K562 (cell line): ENCODE results near the gene CNTF. TPM values are rescaled to one million over a fixed set of nuclear protein-coding genes. Genes with fewer than 3 reads are reported as not detected.

Source experiments
- BRD9 ChIP-seq: fragments of 450-650 bp; IDR thresholded peaks from 2 replicates; pipeline ENCODE4 v1.6.1; 2018; ENCODE audit warnings: low read depth; ENCODE audit not compliant: partially characterized antibody
- BRF2 ChIP-seq: IDR thresholded peaks from 3 replicates; pipeline ENCODE4 v1.6.1; 2011; ENCODE audit warnings: borderline replicate concordance, mild to moderate bottlenecking; ENCODE audit not compliant: insufficient read length, insufficient read depth
- E2F1 ChIP-seq: sonication (generic); formaldehyde crosslinking; IDR thresholded peaks from 2 replicates; pipeline ENCODE4 v1.8.1; 2023; ENCODE audit warnings: mild to moderate bottlenecking, missing genetic modification reagents, moderate library complexity
- ERF ChIP-seq: fragments of 450-650 bp; formaldehyde crosslinking; IDR thresholded peaks from 2 replicates; pipeline ENCODE4 v1.4.0; 2020; ENCODE audit warnings: mild to moderate bottlenecking, mixed read lengths
- FUS ChIP-seq: fragments of 200-400 bp; formaldehyde crosslinking; optimal IDR thresholded peaks from 2 replicates; pipeline ENCODE3; 2017; ENCODE audit warnings: low read depth, low read length
- LARP7 ChIP-seq: fragments of 450-650 bp; IDR thresholded peaks from 2 replicates; pipeline ENCODE4 v1.6.1; 2016
- MTF1 ChIP-seq: fragments of 250-450 bp; sonication (Bioruptor Pico); IDR thresholded peaks from 2 replicates; pipeline ENCODE4 v1.9.0; 2021; ENCODE audit warnings: moderate library complexity, mild to moderate bottlenecking, inconsistent platforms, borderline replicate concordance
- NFE2 ChIP-seq: IDR thresholded peaks from 2 replicates; pipeline ENCODE4 v1.6.1; 2014; ENCODE audit warnings: antibody characterized with exemption, low read depth
- RBFOX2 ChIP-seq: fragments of 200-400 bp; formaldehyde crosslinking; IDR thresholded peaks from 2 replicates; pipeline ENCODE4 v1.6.1; 2017; ENCODE audit warnings: low read depth, mild to moderate bottlenecking, low read length, moderate library complexity
- SAFB2 ChIP-seq: fragments of 200-400 bp; formaldehyde crosslinking; IDR thresholded peaks from 2 replicates; pipeline ENCODE4 v1.6.1; 2018; ENCODE audit warnings: borderline replicate concordance, low read length, low read depth, moderate library complexity; ENCODE audit not compliant: severe bottlenecking
- SMAD2 ChIP-seq: fragments of 150-350 bp; IDR thresholded peaks from 2 replicates; pipeline ENCODE4 v1.6.1; 2014; ENCODE audit warnings: low read depth, mild to moderate bottlenecking, low read length
- SOX6 ChIP-seq: fragments of 450-650 bp; IDR thresholded peaks from 2 replicates; pipeline ENCODE4 v1.6.1; 2014; ENCODE audit warnings: mild to moderate bottlenecking
- TCF7L2 ChIP-seq: fragments of 150-350 bp; IDR thresholded peaks from 2 replicates; pipeline ENCODE4 v1.6.1; 2016; ENCODE audit warnings: low read depth, mild to moderate bottlenecking, low read length, moderate library complexity
- ZNF436 ChIP-seq: fragments of 250-450, 450-650 bp; sonication (Bioruptor Pico); formaldehyde crosslinking; IDR thresholded peaks from 2 replicates; pipeline ENCODE4 v1.7.0; 2020; ENCODE audit warnings: mild to moderate bottlenecking
- polyA plus RNA-seq, 8 experiments: library from polyadenylated mRNA; depleted of rRNA in 4 of 8; stranded (reverse) in 5 of 8; unstranded in 3 of 8; fragments of >200 nt; fragmentation: Nextera tagmentation in 2 of 8; fragmentation: Illumina TruSeq in 1 of 8; extraction: Ambion mirVana in 2 of 8; extraction: Trizol in 1 of 8; gene quantifications; 2 replicates each; pipeline versions ENCODE4 v1.2.1 to v1.2.3, GENCODE V29; 2011 to 2014; ENCODE audit warnings: inconsistent platforms in 1 of 8, missing spikeins in 1 of 8
- total RNA-seq, 7 experiments: library from RNA; depleted of rRNA in 6 of 7; stranded (reverse); fragments of >200 nt in 6 of 7; fragmentation: Illumina TruSeq in 2 of 7; extraction: Trizol in 2 of 7; gene quantifications; 2 replicates each; pipeline versions ENCODE4 v1.2.1 to v1.2.3, GENCODE V29; 2011 to 2021; ENCODE audit warnings: low replicate concordance in 1 of 7
- TF ChIP-seq, protein P1 (sequence below): sonication (generic); formaldehyde crosslinking; IDR thresholded peaks from 2 replicates; pipeline ENCODE4 v1.8.0; 2022; ENCODE audit warnings: missing genetic modification reagents, mild to moderate bottlenecking, moderate library complexity, borderline replicate concordance
- TF ChIP-seq, protein P2 (sequence below): fragments of 250-450 bp; sonication (Bioruptor Pico); IDR thresholded peaks from 2 replicates; pipeline ENCODE4 v1.8.0; 2022; ENCODE audit warnings: moderate library complexity, mild to moderate bottlenecking, inconsistent platforms
- TF ChIP-seq, protein P3 (sequence below): fragments of 450-650 bp; IDR thresholded peaks from 2 replicates; pipeline ENCODE4 v1.6.1; 2017; ENCODE audit warnings: antibody characterized with exemption, mild to moderate bottlenecking
- TF ChIP-seq, protein P4 (sequence below): fragments of 250-450 bp; sonication (Bioruptor Pico); IDR thresholded peaks from 2 replicates; pipeline ENCODE4 v1.8.0; 2021; ENCODE audit warnings: moderate library complexity, mild to moderate bottlenecking, inconsistent platforms

The CNTF gene
- total and polyA plus RNA-seq, 9 of the 15 experiments (the other 6 are each of a cell fraction or from before 2014, with no cell fraction given): 0.17 to 5.0 (median 2.3) TPM

GRCh38 chr11:58578635-58579191, 43.8 kb upstream of the CNTF start, which contains the start of gene ZFP91 (continued):
- TF ChIP-seq, protein P1, sequence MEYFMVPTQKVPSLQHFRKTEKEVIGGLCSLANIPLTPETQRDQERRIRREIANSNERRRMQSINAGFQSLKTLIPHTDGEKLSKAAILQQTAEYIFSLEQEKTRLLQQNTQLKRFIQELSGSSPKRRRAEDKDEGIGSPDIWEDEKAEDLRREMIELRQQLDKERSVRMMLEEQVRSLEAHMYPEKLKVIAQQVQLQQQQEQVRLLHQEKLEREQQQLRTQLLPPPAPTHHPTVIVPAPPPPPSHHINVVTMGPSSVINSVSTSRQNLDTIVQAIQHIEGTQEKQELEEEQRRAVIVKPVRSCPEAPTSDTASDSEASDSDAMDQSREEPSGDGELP (CRISPR knock-in tag): no peak
- TF ChIP-seq MTF1 (CRISPR knock-in tag) (no peak), ERF (CRISPR knock-in tag) (no peak), SOX6 (no peak), LARP7 (no peak), BRF2 (no peak), SAFB2 (no peak), E2F1 (CRISPR knock-in tag) (peak; percentile 72; the same call in 1 of the 2 replicates), SMAD2 (no peak), ZNF436 (CRISPR knock-in tag) (no peak), FUS (no peak), RBFOX2 (peak; percentile 82), NFE2 (no peak), TCF7L2 (no peak), BRD9 (peak; percentile 86)
- TF ChIP-seq, protein P2, sequence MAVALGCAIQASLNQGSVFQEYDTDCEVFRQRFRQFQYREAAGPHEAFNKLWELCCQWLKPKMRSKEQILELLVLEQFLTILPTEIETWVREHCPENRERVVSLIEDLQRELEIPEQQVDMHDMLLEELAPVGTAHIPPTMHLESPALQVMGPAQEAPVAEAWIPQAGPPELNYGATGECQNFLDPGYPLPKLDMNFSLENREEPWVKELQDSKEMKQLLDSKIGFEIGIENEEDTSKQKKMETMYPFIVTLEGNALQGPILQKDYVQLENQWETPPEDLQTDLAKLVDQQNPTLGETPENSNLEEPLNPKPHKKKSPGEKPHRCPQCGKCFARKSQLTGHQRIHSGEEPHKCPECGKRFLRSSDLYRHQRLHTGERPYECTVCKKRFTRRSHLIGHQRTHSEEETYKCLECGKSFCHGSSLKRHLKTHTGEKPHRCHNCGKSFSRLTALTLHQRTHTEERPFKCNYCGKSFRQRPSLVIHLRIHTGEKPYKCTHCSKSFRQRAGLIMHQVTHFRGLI (CRISPR knock-in tag): no peak
- TF ChIP-seq, protein P3, sequence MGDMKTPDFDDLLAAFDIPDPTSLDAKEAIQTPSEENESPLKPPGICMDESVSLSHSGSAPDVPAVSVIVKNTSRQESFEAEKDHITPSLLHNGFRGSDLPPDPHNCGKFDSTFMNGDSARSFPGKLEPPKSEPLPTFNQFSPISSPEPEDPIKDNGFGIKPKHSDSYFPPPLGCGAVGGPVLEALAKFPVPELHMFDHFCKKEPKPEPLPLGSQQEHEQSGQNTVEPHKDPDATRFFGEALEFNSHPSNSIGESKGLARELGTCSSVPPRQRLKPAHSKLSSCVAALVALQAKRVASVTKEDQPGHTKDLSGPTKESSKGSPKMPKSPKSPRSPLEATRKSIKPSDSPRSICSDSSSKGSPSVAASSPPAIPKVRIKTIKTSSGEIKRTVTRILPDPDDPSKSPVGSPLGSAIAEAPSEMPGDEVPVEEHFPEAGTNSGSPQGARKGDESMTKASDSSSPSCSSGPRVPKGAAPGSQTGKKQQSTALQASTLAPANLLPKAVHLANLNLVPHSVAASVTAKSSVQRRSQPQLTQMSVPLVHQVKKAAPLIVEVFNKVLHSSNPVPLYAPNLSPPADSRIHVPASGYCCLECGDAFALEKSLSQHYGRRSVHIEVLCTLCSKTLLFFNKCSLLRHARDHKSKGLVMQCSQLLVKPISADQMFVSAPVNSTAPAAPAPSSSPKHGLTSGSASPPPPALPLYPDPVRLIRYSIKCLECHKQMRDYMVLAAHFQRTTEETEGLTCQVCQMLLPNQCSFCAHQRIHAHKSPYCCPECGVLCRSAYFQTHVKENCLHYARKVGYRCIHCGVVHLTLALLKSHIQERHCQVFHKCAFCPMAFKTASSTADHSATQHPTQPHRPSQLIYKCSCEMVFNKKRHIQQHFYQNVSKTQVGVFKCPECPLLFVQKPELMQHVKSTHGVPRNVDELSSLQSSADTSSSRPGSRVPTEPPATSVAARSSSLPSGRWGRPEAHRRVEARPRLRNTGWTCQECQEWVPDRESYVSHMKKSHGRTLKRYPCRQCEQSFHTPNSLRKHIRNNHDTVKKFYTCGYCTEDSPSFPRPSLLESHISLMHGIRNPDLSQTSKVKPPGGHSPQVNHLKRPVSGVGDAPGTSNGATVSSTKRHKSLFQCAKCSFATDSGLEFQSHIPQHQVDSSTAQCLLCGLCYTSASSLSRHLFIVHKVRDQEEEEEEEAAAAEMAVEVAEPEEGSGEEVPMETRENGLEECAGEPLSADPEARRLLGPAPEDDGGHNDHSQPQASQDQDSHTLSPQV: no peak
- TF ChIP-seq, protein P4, sequence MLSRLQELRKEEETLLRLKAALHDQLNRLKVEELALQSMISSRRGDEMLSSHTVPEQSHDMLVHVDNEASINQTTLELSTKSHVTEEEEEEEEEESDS (CRISPR knock-in tag): no peak
